GM21367 (cell line): ENCODE data around the gene OR13A1.
"Not testable (repeated sequence)": the region's sequence is repeated elsewhere in the genome, so short reads cannot be mapped to it uniquely, and the experiment has no call there.

Source experiments
- ATAC-seq: cut with Tn5 transposase; IDR thresholded peaks from one replicate; pipeline ENCODE4 v1.9.1; 2021; ENCODE audit not compliant: unreplicated experiment

The OR13A1 gene

GRCh38 chr10:45315508-45315907 is at the start of gene OR13A1:
Gene OR13A1, minus strand, starts transcription at chr10:45315608. Its CDS starts 11,186 bp downstream, at chr10:45304422.
- ATAC-seq = no peak

- not testable (repeated sequence) for ATAC-seq
These were observed 46.8 kb upstream of the OR13A1 start for GRCh38 chr10:45361983-45362799.

GRCh38 chr10:45358961-45359360 is 43.6 kb upstream of the OR13A1 start:
- not testable (repeated sequence) for ATAC-seq

- no peak for ATAC-seq
These were observed 40.1 kb upstream of the OR13A1 start for GRCh38 chr10:45355494-45355893.

GRCh38 chr10:45354261-45354660 is 38.9 kb upstream of the OR13A1 start:
- ATAC-seq = no peak

- ATAC-seq = peak; percentile 62
These were observed 37.8 kb upstream of the OR13A1 start for GRCh38 chr10:45353186-45353585.

GRCh38 chr10:45348196-45348765 is 32.9 kb upstream of the OR13A1 start:
- ATAC-seq = not testable (repeated sequence)

- not testable (repeated sequence) for ATAC-seq
These were observed 32.1 kb upstream of the OR13A1 start for GRCh38 chr10:45347464-45347863.

GRCh38 chr10:45346652-45347335 is 31.4 kb upstream of the OR13A1 start:
- ATAC-seq = not testable (repeated sequence)

- not testable (repeated sequence) for ATAC-seq
These were observed 25.0 kb upstream of the OR13A1 start for GRCh38 chr10:45340420-45340819.

GRCh38 chr10:45339894-45340293 is 24.5 kb upstream of the OR13A1 start:
- no peak for ATAC-seq

GRCh38 chr10:45331824-45332223 is 16.4 kb upstream of the OR13A1 start:
- ATAC-seq = not testable (repeated sequence)

GRCh38 chr10:45326864-45327263 is 11.5 kb upstream of the OR13A1 start:
- ATAC-seq = not testable (repeated sequence)

GRCh38 chr10:45325116-45325515 is 9.7 kb upstream of the OR13A1 start:
- ATAC-seq = no peak

- ATAC-seq = no peak
These were observed 4.3 kb upstream of the OR13A1 start for GRCh38 chr10:45319702-45320101.

- ATAC-seq = no peak
These were observed 2.0 kb downstream of the OR13A1 start for GRCh38 chr10:45313264-45313873.

- ATAC-seq = peak; percentile 78
These were observed 6.7 kb downstream of the OR13A1 start for GRCh38 chr10:45308707-45309106.

- no peak for ATAC-seq
These were observed 12.8 kb downstream of the OR13A1 start for GRCh38 chr10:45302573-45302972.

GRCh38 chr10:45298341-45298955 is 17.0 kb downstream of the OR13A1 start:
- ATAC-seq = not testable (repeated sequence)

- no peak for ATAC-seq
These were observed 20.7 kb downstream of the OR13A1 start for GRCh38 chr10:45294681-45295080.

GRCh38 chr10:45286980-45287379 is 28.4 kb downstream of the OR13A1 start:
- no peak for ATAC-seq
